Measurements from ENCODE around the gene ZXDC. TPM values are rescaled to one million over a fixed set of nuclear protein-coding genes. Genes with fewer than 3 reads are reported as not detected.

The ZXDC gene
- total and polyA plus RNA-seq, 2 donors (not counting 1 experiment from before 2014, with no cell fraction given), result 38.9 to 70.9 TPM

GRCh38 chr3:126517986-126518778, 42.5 kb upstream of the ZXDC start:
- Mint-ChIP-seq H3K27me3 (peaks cover 11% of the 10 kb centered on the region), H3K4me3 (no peak overlapping the region), H3K9me3 (ENCODE audit: insufficient read depth) (no peaks in the 10 kb centered on the region), H3K4me1 (no peaks in the 10 kb centered on the region), H3K27ac (no peak overlapping the region)
- H4K20me1 ChIP-seq (ENCODE audit: control insufficient read depth, insufficient read depth, low read length, poor library complexity, severe bottlenecking), result no peaks in the 10 kb centered on the region
- intact Hi-C loops (cut with micrococcal nuclease), result no loop called here
- H3K4me3 ChIP-seq (ENCODE audit: control extremely low read depth in 1 of 5, extremely low read depth in 1 of 5, insufficient read depth in 1 of 5, low read depth in 2 of 5, low read length in 4 of 5), result no peak overlapping the region
- no peak overlapping the region for H3K27ac ChIP-seq (ENCODE audit: low read length in 2 of 2)
- ChIA-PET CTCF (interaction anchor here (0.6 to 5.9 kb wide), 2 partner anchors 971 to 1028 kb away, joined by 4 to 92 read pairs; no protein-coding TSS in a partner anchor), POLR2A (no interaction called here)
- peaks cover 0 to 12% (median 3%) of the 10 kb centered on the region in 4 experiments for H3K27me3 ChIP-seq (replicated peaks in 1 of 4; ENCODE audit: control extremely low read depth in 1 of 4, control insufficient read depth in 3 of 4, insufficient read depth in 4 of 4, low read length in 3 of 4)
- 81% methylated on average over 14 of the region's 15 CpGs for WGBS (ENCODE audit: insufficient coverage)
- H2AFZ ChIP-seq (ENCODE audit: insufficient read depth, low read depth, low read length, poor library complexity, severe bottlenecking), result no peak overlapping the region
- no peak for TF ChIP-seq EZH2 (IDR thresholded peaks at IDR 0.05; ENCODE audit: borderline replicate concordance, insufficient read depth, low read depth, low read length, poor library complexity, severe bottlenecking)
- no peaks in the 10 kb centered on the region for H3K4me1 ChIP-seq (ENCODE audit: control insufficient read depth in 2 of 2, insufficient read depth in 2 of 2, low read length in 2 of 2)
- H3K79me2 ChIP-seq (ENCODE audit: control insufficient read depth, insufficient read depth, low read length), result no peaks in the 10 kb centered on the region
- no peaks in the 10 kb centered on the region for H3K36me3 ChIP-seq (replicated peaks in 1 of 2; ENCODE audit: control extremely low read depth in 1 of 2, control insufficient read depth in 1 of 2, extremely low read depth in 1 of 2, insufficient read depth in 2 of 2, low read length in 1 of 2)
- ATAC-seq (ENCODE audit: low read depth) (no peak), DNase-seq (no peak)
- no peaks in the 10 kb centered on the region for H3K9me3 ChIP-seq (ENCODE audit: control extremely low read depth in 1 of 3, control insufficient read depth in 2 of 3, insufficient read depth in 1 of 3, low read length in 2 of 3)
- H3K4me2 ChIP-seq (replicated peaks; ENCODE audit: low read depth, low read length, poor library complexity, severe bottlenecking), result no peak overlapping the region
- no peak overlapping the region for H3K9ac ChIP-seq (ENCODE audit: low read length)

GRCh38 chr3:126517291-126517951, 41.7 kb upstream of the ZXDC start, which contains the start of gene UROC1:
TSS of gene UROC1 (minus strand) at chr3:126517773. CDS start at chr3:126517719, 54 bp downstream.
- peaks cover 6% of the 10 kb centered on the region for H3K27me3 Mint-ChIP-seq
- no peaks in the 10 kb centered on the region for H3K36me3 ChIP-seq (replicated peaks in 1 of 2; ENCODE audit: control extremely low read depth in 1 of 2, control insufficient read depth in 1 of 2, extremely low read depth in 1 of 2, insufficient read depth in 2 of 2, low read length in 1 of 2)
- peaks cover 0 to 6% (median 0%) of the 10 kb centered on the region in 4 experiments for H3K27me3 ChIP-seq (replicated peaks in 1 of 4; ENCODE audit: control extremely low read depth in 1 of 4, control insufficient read depth in 3 of 4, insufficient read depth in 4 of 4, low read length in 3 of 4)
- ATAC-seq (ENCODE audit: low read depth), result no peak
- no peak within 1 kb of the TSS for H3K27ac ChIP-seq (ENCODE audit: low read length in 2 of 2)
- ChIA-PET POLR2A (no interaction called here), CTCF (interaction anchor here (0.6 kb wide), 1 partner anchor 970 kb away, joined by 4 read pairs; no protein-coding TSS in a partner anchor)
- H3K4me1 Mint-ChIP-seq, result no peaks in the 10 kb centered on the region
- no peaks in the 10 kb centered on the region for H3K9me3 Mint-ChIP-seq (ENCODE audit: insufficient read depth)
- H3K9me3 ChIP-seq (ENCODE audit: control extremely low read depth in 1 of 3, control insufficient read depth in 2 of 3, insufficient read depth in 1 of 3, low read length in 2 of 3), result no peaks in the 10 kb centered on the region
- intact Hi-C loops (cut with micrococcal nuclease), result no loop called here
- TF ChIP-seq, protein P1, sequence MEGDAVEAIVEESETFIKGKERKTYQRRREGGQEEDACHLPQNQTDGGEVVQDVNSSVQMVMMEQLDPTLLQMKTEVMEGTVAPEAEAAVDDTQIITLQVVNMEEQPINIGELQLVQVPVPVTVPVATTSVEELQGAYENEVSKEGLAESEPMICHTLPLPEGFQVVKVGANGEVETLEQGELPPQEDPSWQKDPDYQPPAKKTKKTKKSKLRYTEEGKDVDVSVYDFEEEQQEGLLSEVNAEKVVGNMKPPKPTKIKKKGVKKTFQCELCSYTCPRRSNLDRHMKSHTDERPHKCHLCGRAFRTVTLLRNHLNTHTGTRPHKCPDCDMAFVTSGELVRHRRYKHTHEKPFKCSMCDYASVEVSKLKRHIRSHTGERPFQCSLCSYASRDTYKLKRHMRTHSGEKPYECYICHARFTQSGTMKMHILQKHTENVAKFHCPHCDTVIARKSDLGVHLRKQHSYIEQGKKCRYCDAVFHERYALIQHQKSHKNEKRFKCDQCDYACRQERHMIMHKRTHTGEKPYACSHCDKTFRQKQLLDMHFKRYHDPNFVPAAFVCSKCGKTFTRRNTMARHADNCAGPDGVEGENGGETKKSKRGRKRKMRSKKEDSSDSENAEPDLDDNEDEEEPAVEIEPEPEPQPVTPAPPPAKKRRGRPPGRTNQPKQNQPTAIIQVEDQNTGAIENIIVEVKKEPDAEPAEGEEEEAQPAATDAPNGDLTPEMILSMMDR (IDR thresholded peaks at IDR 0.05), result no peak
- TF ChIP-seq EZH2 (IDR thresholded peaks at IDR 0.05; ENCODE audit: borderline replicate concordance, insufficient read depth, low read depth, low read length, poor library complexity, severe bottlenecking), result no peak
- no peaks in the 10 kb centered on the region for H4K20me1 ChIP-seq (ENCODE audit: control insufficient read depth, insufficient read depth, low read length, poor library complexity, severe bottlenecking)
- no peaks in the 10 kb centered on the region for H3K79me2 ChIP-seq (ENCODE audit: control insufficient read depth, insufficient read depth, low read length)
- H3K9ac ChIP-seq (ENCODE audit: low read length), result no peak within 1 kb of the TSS
- H3K4me2 ChIP-seq (replicated peaks; ENCODE audit: low read depth, low read length, poor library complexity, severe bottlenecking), result no peak within 1 kb of the TSS
- no peak for DNase-seq
- no peaks in the 10 kb centered on the region for H3K4me1 ChIP-seq (ENCODE audit: control insufficient read depth in 2 of 2, insufficient read depth in 2 of 2, low read length in 2 of 2)
- WGBS (ENCODE audit: insufficient coverage), result 96% methylated on average over 15 of the region's 16 CpGs
- no peak within 1 kb of the TSS for H3K4me3 ChIP-seq (ENCODE audit: control extremely low read depth in 1 of 5, extremely low read depth in 1 of 5, insufficient read depth in 1 of 5, low read depth in 2 of 5, low read length in 4 of 5)
- H3K27ac Mint-ChIP-seq, result no peak within 1 kb of the TSS
- no peak within 1 kb of the TSS for H3K4me3 Mint-ChIP-seq
- no peak within 1 kb of the TSS for H2AFZ ChIP-seq (ENCODE audit: insufficient read depth, low read depth, low read length, poor library complexity, severe bottlenecking)
